Keratinocyte (primary cell): Measurements from ENCODE around the gene RBFOX1. TPM values are rescaled to one million over a fixed set of nuclear protein-coding genes. Genes with fewer than 3 reads are reported as not detected.

Experiments
- DNase-seq: peaks from one replicate; pipeline ENCODE4 v3.0.0-alpha.2; 2011; ENCODE audit warnings: low read depth, missing footprints, low spot score
- FAIRE-seq: peaks from 2 replicates; lab custom pipeline; 2011; peaks lifted over from hg19 to GRCh38; lab: Jason Lieb, UNC
- H2AFZ ChIP-seq: 2 replicates; pipeline ENCODE4 v1.6.0; 2012; ENCODE audit warnings: low read length, control low read depth, inconsistent platforms; ENCODE audit not compliant: control insufficient read depth
- H3K27ac ChIP-seq: 2 replicates; pipeline ENCODE4 v1.5.1; 2011; ENCODE audit warnings: low read length; ENCODE audit not compliant: control insufficient read depth, insufficient read depth
- H3K27me3 ChIP-seq: 3 replicates; pipeline ENCODE4 v1.6.0; 2011; ENCODE audit warnings: low read length; ENCODE audit not compliant: control insufficient read depth, insufficient read depth; ENCODE audit errors: extremely low read depth
- H3K36me3 ChIP-seq, 2 experiments: 2 replicates in 1 of 2; 3 replicates in 1 of 2; pipeline ENCODE4 v1.5.1; 2011; ENCODE audit warnings: low read length in 2 of 2, mild to moderate bottlenecking in 1 of 2; ENCODE audit not compliant: control insufficient read depth in 2 of 2, insufficient read depth in 2 of 2; ENCODE audit errors: extremely low read depth in 1 of 2
- H3K4me1 ChIP-seq: 3 replicates; pipeline ENCODE4 v1.5.1; 2011; ENCODE audit warnings: low read length; ENCODE audit not compliant: control insufficient read depth, insufficient read depth; ENCODE audit errors: extremely low read depth
- H3K4me2 ChIP-seq: 3 replicates; pipeline ENCODE4 v1.6.0; 2011; ENCODE audit warnings: low read depth, low read length; ENCODE audit not compliant: control insufficient read depth, insufficient read depth; ENCODE audit errors: extremely low read depth
- H3K4me3 ChIP-seq, 3 experiments: fragments of 200-600 bp in 1 of 3; sonication (generic) in 1 of 3; 2 replicates in 2 of 3; 3 replicates in 1 of 3; pipeline ENCODE4 v1.5.1; 2011 to 2016; ENCODE audit warnings: low read length in 3 of 3, mild to moderate bottlenecking in 3 of 3, control low read depth in 2 of 3, inconsistent platforms in 1 of 3, low read depth in 1 of 3, mixed read lengths in 1 of 3, mixed run types in 1 of 3, moderate library complexity in 1 of 3; ENCODE audit not compliant: control insufficient read depth in 2 of 3, insufficient read depth in 2 of 3; ENCODE audit errors: extremely low read depth in 1 of 3
- H3K79me2 ChIP-seq: 2 replicates; pipeline ENCODE4 v1.6.0; 2012; ENCODE audit warnings: low read length; ENCODE audit not compliant: control insufficient read depth, insufficient read depth
- H3K9ac ChIP-seq: 3 replicates; pipeline ENCODE4 v1.6.0; 2011; ENCODE audit warnings: low read length; ENCODE audit not compliant: control insufficient read depth, insufficient read depth; ENCODE audit errors: extremely low read depth
- H3K9me1 ChIP-seq: 3 replicates; pipeline ENCODE4 v1.6.0; 2011; ENCODE audit warnings: low read length; ENCODE audit not compliant: control insufficient read depth, insufficient read depth; ENCODE audit errors: extremely low read depth
- H3K9me3 ChIP-seq: 2 replicates; pipeline ENCODE4 v1.5.1; 2012; ENCODE audit warnings: low read depth, low read length; ENCODE audit not compliant: control insufficient read depth
- H4K20me1 ChIP-seq: 3 replicates; pipeline ENCODE4 v1.6.0; 2011; ENCODE audit warnings: low read length; ENCODE audit not compliant: control insufficient read depth, insufficient read depth; ENCODE audit errors: extremely low read depth
- EZH2 ChIP-seq: IDR thresholded peaks from one replicate; pipeline ENCODE4 v1.6.1; 2012; ENCODE audit warnings: inconsistent platforms, mild to moderate bottlenecking, low read length, moderate library complexity
- dilution Hi-C: fragments of 300-500 bp; cut with MboI; formaldehyde crosslinking; loops from one replicate; pipeline ENCODE4 v1.7.0; 2020; ENCODE audit warnings: low sequenced_read_pairs; ENCODE audit not compliant: extremely low pct_ligation_motif_present
- polyA plus RNA-seq, 5 experiments: library from polyadenylated mRNA; depleted of rRNA in 3 of 5; stranded (reverse) in 3 of 5; stranded (forward) in 1 of 5; unstranded in 1 of 5; fragments of >200 nt; gene quantifications; 1 replicate in 1 of 5; 2 replicates in 3 of 5; 3 replicates in 1 of 5; pipeline versions ENCODE4 v1.2.1 to v1.2.3, GENCODE V29; 2011 to 2012; ENCODE audit warnings: missing spikeins in 2 of 5, low read depth in 1 of 5, low replicate concordance in 1 of 5
- TF ChIP-seq, protein P1 (sequence below), 3 experiments: IDR thresholded peaks in 1 of 3; conservative IDR thresholded peaks in 1 of 3; optimal IDR thresholded peaks in 1 of 3; 2 replicates in 2 of 3; 3 replicates in 1 of 3; pipeline versions ENCODE3 to v1.5.1; 2011; ENCODE audit warnings: low read length in 3 of 3, mild to moderate bottlenecking in 3 of 3, moderate library complexity in 2 of 3, control low read depth in 1 of 3, inconsistent platforms in 1 of 3; ENCODE audit not compliant: insufficient read depth in 2 of 3; ENCODE audit errors: extremely low read depth in 1 of 3

The RBFOX1 gene
- polyA plus RNA-seq, 1 donor (not counting 4 experiments of a cell fraction or from before 2014, with no cell fraction given): not detected

DNA sequence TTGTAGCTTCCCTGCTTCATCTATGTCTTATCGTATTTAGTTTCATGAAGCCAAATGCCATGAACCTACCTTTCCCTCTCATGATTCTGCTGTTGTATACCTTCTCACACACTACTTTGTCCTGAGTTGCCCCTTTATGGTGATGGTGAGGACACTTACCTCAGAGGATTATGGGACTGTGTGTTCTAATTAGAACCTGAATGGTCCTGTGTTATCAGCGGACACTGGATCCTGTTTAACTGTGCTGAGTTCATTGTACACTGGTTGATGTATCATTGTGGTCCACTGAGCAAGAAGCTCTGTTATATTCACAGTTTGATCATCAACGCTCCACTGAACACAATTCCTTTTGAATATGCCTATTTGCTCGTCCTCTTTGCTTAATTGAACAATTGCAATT is 343.0 kb downstream of the RBFOX1 start:
- Histone ChIP-seq H3K9ac (no peak overlapping the region), H2AFZ (no peak overlapping the region), H3K9me1 (no peaks in the 10 kb centered on the region), H3K27me3 (no peaks in the 10 kb centered on the region), H3K4me1 (no peaks in the 10 kb centered on the region), H3K36me3 (no peaks in the 10 kb centered on the region), H3K79me2 (no peaks in the 10 kb centered on the region), H3K4me2 (no peak overlapping the region), H3K27ac (no peak overlapping the region), H3K9me3 (no peaks in the 10 kb centered on the region), H4K20me1 (no peaks in the 10 kb centered on the region), H3K4me3 (no peak overlapping the region)
- TF ChIP-seq, protein P1, sequence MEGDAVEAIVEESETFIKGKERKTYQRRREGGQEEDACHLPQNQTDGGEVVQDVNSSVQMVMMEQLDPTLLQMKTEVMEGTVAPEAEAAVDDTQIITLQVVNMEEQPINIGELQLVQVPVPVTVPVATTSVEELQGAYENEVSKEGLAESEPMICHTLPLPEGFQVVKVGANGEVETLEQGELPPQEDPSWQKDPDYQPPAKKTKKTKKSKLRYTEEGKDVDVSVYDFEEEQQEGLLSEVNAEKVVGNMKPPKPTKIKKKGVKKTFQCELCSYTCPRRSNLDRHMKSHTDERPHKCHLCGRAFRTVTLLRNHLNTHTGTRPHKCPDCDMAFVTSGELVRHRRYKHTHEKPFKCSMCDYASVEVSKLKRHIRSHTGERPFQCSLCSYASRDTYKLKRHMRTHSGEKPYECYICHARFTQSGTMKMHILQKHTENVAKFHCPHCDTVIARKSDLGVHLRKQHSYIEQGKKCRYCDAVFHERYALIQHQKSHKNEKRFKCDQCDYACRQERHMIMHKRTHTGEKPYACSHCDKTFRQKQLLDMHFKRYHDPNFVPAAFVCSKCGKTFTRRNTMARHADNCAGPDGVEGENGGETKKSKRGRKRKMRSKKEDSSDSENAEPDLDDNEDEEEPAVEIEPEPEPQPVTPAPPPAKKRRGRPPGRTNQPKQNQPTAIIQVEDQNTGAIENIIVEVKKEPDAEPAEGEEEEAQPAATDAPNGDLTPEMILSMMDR (optimal IDR thresholded peaks at IDR 0.05 in 1 of 3, IDR thresholded peaks at IDR 0.05 in 1 of 3, conservative IDR thresholded peaks at IDR 0.05 in 1 of 3; ENCODE audit: extremely low read depth in 1 of 3, insufficient read depth in 2 of 3, low read length in 3 of 3): no peak
- TF ChIP-seq EZH2: no peak
- dilution Hi-C loops: no loop called here
- DNase-seq: no peak
- FAIRE-seq: no peak

- no peaks in the 10 kb centered on the region for H4K20me1 ChIP-seq
These were observed 347.7 kb downstream of the RBFOX1 start for GRCh38 chr16:7680296-7680695.

More at GRCh38 chr16:7680296-7680695, 347.7 kb downstream of the RBFOX1 start:
- dilution Hi-C loops: no loop called here
- Histone ChIP-seq H3K36me3 (no peaks in the 10 kb centered on the region), H3K4me1 (no peaks in the 10 kb centered on the region), H3K9ac (no peak overlapping the region), H2AFZ (no peak overlapping the region), H3K4me2 (no peak overlapping the region), H3K27ac (no peak overlapping the region), H3K9me1 (no peaks in the 10 kb centered on the region), H3K27me3 (no peaks in the 10 kb centered on the region), H3K4me3 (no peak overlapping the region), H3K9me3 (no peaks in the 10 kb centered on the region), H3K79me2 (no peaks in the 10 kb centered on the region)
- TF ChIP-seq, protein P1 (optimal IDR thresholded peaks at IDR 0.05 in 1 of 3, IDR thresholded peaks at IDR 0.05 in 1 of 3, conservative IDR thresholded peaks at IDR 0.05 in 1 of 3; ENCODE audit: extremely low read depth in 1 of 3, insufficient read depth in 2 of 3, low read length in 3 of 3): no peak
- TF ChIP-seq EZH2: no peak
- no peak for DNase-seq
- no peak for FAIRE-seq
